ENCODE results near the gene TYRO3. TPM values are rescaled to one million over a fixed set of nuclear protein-coding genes. Genes with fewer than 3 reads are reported as not detected.

Gene TYRO3
- total and polyA plus RNA-seq, 2 donors (not counting 1 experiment from before 2014, with no cell fraction given), result 0.05 TPM; not detected in 1

DNA sequence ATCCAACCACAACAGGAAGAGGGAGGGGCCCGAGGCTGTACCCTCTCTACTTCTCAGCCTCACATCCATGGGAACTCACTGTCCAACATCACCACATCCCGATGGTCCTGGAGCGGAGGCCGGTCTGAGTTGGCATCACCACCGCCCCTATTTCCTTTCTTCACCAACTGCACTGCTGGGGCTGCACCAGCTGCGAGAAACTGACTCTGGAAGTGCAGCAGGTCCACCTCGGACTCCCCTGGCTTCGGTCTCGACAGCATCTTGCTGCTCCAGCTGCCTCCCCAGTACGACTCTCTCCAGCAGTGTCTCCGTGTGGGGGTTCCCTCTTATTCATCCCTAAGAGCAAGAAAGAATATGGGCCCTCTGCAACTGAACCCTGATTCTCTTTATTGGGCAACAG, 22.1 kb upstream of the TYRO3 start:
- H3K27me3 ChIP-seq (replicated peaks in 1 of 4; ENCODE audit: control extremely low read depth in 1 of 4, control insufficient read depth in 3 of 4, insufficient read depth in 4 of 4, low read length in 3 of 4), result no peaks in the 10 kb centered on the region
- ChIA-PET POLR2A (no interaction called here), CTCF (no interaction called here)
- no peak for ATAC-seq (ENCODE audit: low read depth)
- Mint-ChIP-seq H3K27me3 (no peaks in the 10 kb centered on the region), H3K4me1 (peaks cover 3% of the 10 kb centered on the region), H3K4me3 (no peak overlapping the region), H3K9me3 (ENCODE audit: insufficient read depth) (no peaks in the 10 kb centered on the region), H3K27ac (no peak overlapping the region)
- H3K9me3 ChIP-seq (ENCODE audit: control extremely low read depth in 1 of 3, control insufficient read depth in 2 of 3, insufficient read depth in 1 of 3, low read length in 2 of 3), result no peaks in the 10 kb centered on the region
- WGBS (ENCODE audit: insufficient coverage), result 96% methylated on average over 10 of the region's 11 CpGs
- H3K9ac ChIP-seq (ENCODE audit: low read length), result no peak overlapping the region
- no peak overlapping the region for H3K4me2 ChIP-seq (replicated peaks; ENCODE audit: low read depth, low read length, poor library complexity, severe bottlenecking)
- H3K27ac ChIP-seq (ENCODE audit: low read length in 2 of 2), result no peak overlapping the region
- no peak overlapping the region for H2AFZ ChIP-seq (ENCODE audit: insufficient read depth, low read depth, low read length, poor library complexity, severe bottlenecking)
- H4K20me1 ChIP-seq (ENCODE audit: control insufficient read depth, insufficient read depth, low read length, poor library complexity, severe bottlenecking), result no peaks in the 10 kb centered on the region
- no peak overlapping the region for H3K4me3 ChIP-seq (ENCODE audit: control extremely low read depth in 1 of 5, extremely low read depth in 1 of 5, insufficient read depth in 1 of 5, low read depth in 2 of 5, low read length in 4 of 5)
- DNase-seq, result no peak
- H3K79me2 ChIP-seq (ENCODE audit: control insufficient read depth, insufficient read depth, low read length), result peaks cover 11% of the 10 kb centered on the region
- H3K36me3 ChIP-seq (replicated peaks in 1 of 2; ENCODE audit: control extremely low read depth in 1 of 2, control insufficient read depth in 1 of 2, extremely low read depth in 1 of 2, insufficient read depth in 2 of 2, low read length in 1 of 2), result peaks cover 0 to 30% of the 10 kb centered on the region in 2 experiments
- intact Hi-C loops (cut with micrococcal nuclease), result no loop called here
- peaks cover 5 to 7% of the 10 kb centered on the region in 2 donors for H3K4me1 ChIP-seq (ENCODE audit: control insufficient read depth in 2 of 2, insufficient read depth in 2 of 2, low read length in 2 of 2)
- TF ChIP-seq, protein P1, sequence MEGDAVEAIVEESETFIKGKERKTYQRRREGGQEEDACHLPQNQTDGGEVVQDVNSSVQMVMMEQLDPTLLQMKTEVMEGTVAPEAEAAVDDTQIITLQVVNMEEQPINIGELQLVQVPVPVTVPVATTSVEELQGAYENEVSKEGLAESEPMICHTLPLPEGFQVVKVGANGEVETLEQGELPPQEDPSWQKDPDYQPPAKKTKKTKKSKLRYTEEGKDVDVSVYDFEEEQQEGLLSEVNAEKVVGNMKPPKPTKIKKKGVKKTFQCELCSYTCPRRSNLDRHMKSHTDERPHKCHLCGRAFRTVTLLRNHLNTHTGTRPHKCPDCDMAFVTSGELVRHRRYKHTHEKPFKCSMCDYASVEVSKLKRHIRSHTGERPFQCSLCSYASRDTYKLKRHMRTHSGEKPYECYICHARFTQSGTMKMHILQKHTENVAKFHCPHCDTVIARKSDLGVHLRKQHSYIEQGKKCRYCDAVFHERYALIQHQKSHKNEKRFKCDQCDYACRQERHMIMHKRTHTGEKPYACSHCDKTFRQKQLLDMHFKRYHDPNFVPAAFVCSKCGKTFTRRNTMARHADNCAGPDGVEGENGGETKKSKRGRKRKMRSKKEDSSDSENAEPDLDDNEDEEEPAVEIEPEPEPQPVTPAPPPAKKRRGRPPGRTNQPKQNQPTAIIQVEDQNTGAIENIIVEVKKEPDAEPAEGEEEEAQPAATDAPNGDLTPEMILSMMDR (IDR thresholded peaks at IDR 0.05), result no peak
- no peak for TF ChIP-seq EZH2 (IDR thresholded peaks at IDR 0.05; ENCODE audit: borderline replicate concordance, insufficient read depth, low read depth, low read length, poor library complexity, severe bottlenecking)

DNA sequence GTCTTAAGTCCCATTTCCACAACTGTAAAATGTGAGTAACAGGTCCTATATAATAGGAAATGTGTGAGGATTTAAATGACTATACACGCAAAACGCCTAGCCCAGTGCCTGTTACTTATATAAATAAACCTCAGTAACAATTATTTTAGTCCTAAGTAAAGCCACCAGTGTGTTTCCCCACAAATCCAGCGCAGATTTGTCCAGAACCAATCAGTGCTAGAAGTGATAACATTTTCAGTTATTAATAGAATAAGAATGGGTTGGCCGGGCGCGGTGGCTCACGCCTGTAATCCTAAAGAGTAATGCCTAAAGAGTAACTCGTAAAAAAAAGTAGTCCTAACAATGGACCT, 15.5 kb upstream of the TYRO3 start:
- Histone ChIP-seq H2AFZ (ENCODE audit: insufficient read depth, low read depth, low read length, poor library complexity, severe bottlenecking) (peak overlapping the region; percentile 92), H3K9me3 (ENCODE audit: control extremely low read depth in 1 of 3, control insufficient read depth in 2 of 3, insufficient read depth in 1 of 3, low read length in 2 of 3) (no peaks in the 10 kb centered on the region), H3K9ac (ENCODE audit: low read length) (peak overlapping the region; percentile 93), H3K27ac (ENCODE audit: low read length in 2 of 2) (peak overlapping the region in 1 of 2 donors; percentile 74), H3K36me3 (replicated peaks in 1 of 2; ENCODE audit: control extremely low read depth in 1 of 2, control insufficient read depth in 1 of 2, extremely low read depth in 1 of 2, insufficient read depth in 2 of 2, low read length in 1 of 2) (no peaks in the 10 kb centered on the region), H3K4me1 (ENCODE audit: control insufficient read depth in 2 of 2, insufficient read depth in 2 of 2, low read length in 2 of 2) (peaks cover 6 to 11% of the 10 kb centered on the region in 2 donors), H3K4me3 (ENCODE audit: control extremely low read depth in 1 of 5, extremely low read depth in 1 of 5, insufficient read depth in 1 of 5, low read depth in 2 of 5, low read length in 4 of 5) (peak overlapping the region; percentile 69 to 92 (median 76)), H4K20me1 (ENCODE audit: control insufficient read depth, insufficient read depth, low read length, poor library complexity, severe bottlenecking) (no peaks in the 10 kb centered on the region), H3K4me2 (replicated peaks; ENCODE audit: low read depth, low read length, poor library complexity, severe bottlenecking) (peak overlapping the region; percentile 82), H3K79me2 (ENCODE audit: control insufficient read depth, insufficient read depth, low read length) (peaks cover 23% of the 10 kb centered on the region), H3K27me3 (replicated peaks in 1 of 4; ENCODE audit: control extremely low read depth in 1 of 4, control insufficient read depth in 3 of 4, insufficient read depth in 4 of 4, low read length in 3 of 4) (no peaks in the 10 kb centered on the region)
- peak overlapping the region; percentile 97 for H3K4me3 Mint-ChIP-seq
- peak overlapping the region; percentile 93 for H3K27ac Mint-ChIP-seq
- ChIA-PET CTCF (interaction anchor here (0.8 to 1.4 kb wide), 3 partner anchors 13 to 230 kb away, joined by 3 to 5 read pairs (median 5); partner anchors contain the start of genes MAPKBP1 and MGA), POLR2A (interaction anchor here (0.9 to 1.7 kb wide), 4 partner anchors 42 to 260 kb away, joined by 3 to 5 read pairs (median 3); partner anchors contain the start of gene ITPKA)
- 0% methylated on average over 5 of the region's 8 CpGs for WGBS (ENCODE audit: insufficient coverage)
- TF ChIP-seq, protein P1 (IDR thresholded peaks at IDR 0.05), result no peak
- TF ChIP-seq EZH2 (IDR thresholded peaks at IDR 0.05; ENCODE audit: borderline replicate concordance, insufficient read depth, low read depth, low read length, poor library complexity, severe bottlenecking), result no peak
- DNase-seq (no peak), ATAC-seq (ENCODE audit: low read depth) (no peak)
- H3K4me1 Mint-ChIP-seq, result peaks cover 10% of the 10 kb centered on the region
- intact Hi-C loops (cut with micrococcal nuclease), result loop anchor here (5.0 kb wide), 2 partner anchors 141 to 284 kb away; partner anchors contain the start of genes JMJD7 and NDUFAF1
- no peaks in the 10 kb centered on the region for H3K9me3 Mint-ChIP-seq (ENCODE audit: insufficient read depth)
- H3K27me3 Mint-ChIP-seq, result no peaks in the 10 kb centered on the region
